Neural cell (in vitro differentiated cells): ENCODE measurements around the gene CD177. TPM values are rescaled to one million over a fixed set of nuclear protein-coding genes. Genes with fewer than 3 reads are reported as not detected.

Experiments used
- H2AFZ ChIP-seq: fragments of 200-600, 300-800 bp; sonication (generic), shearing (Covaris generic); 2 replicates; pipeline ENCODE4 v1.6.0; 2014; ENCODE audit warnings: low read depth, mild to moderate bottlenecking, antibody characterized with exemption, low read length, moderate library complexity
- H3F3A ChIP-seq: fragments of 200-600 bp; shearing (Covaris generic); 2 replicates; pipeline ENCODE4 v1.6.1; 2016; ENCODE audit warnings: mild to moderate bottlenecking, moderate library complexity, mixed read lengths, antibody characterized with exemption, low read length; ENCODE audit not compliant: insufficient read depth, poor library complexity, severe bottlenecking
- H3K27ac ChIP-seq: fragments of 200-600, 300-800 bp; sonication (generic), shearing (Covaris generic); 2 replicates; pipeline ENCODE4 v1.5.1; 2014; ENCODE audit warnings: mild to moderate bottlenecking, low read length, moderate library complexity
- H3K27me3 ChIP-seq: fragments of 300-800, 200-600 bp; sonication (generic), shearing (Covaris generic); 2 replicates; pipeline ENCODE4 v1.6.0; 2014; ENCODE audit warnings: mild to moderate bottlenecking, low read depth, low read length, moderate library complexity; ENCODE audit not compliant: insufficient read depth
- H3K36me3 ChIP-seq: fragments of 300-800, 200-600 bp; sonication (generic), shearing (Covaris generic); 2 replicates; pipeline ENCODE4 v1.5.1; 2014; ENCODE audit warnings: mild to moderate bottlenecking, antibody characterized with exemption, low read length, moderate library complexity; ENCODE audit not compliant: insufficient read depth
- H3K4me2 ChIP-seq: fragments of 300-800, 200-600 bp; sonication (generic), shearing (Covaris generic); 2 replicates; pipeline ENCODE4 v1.6.0; 2014; ENCODE audit warnings: mild to moderate bottlenecking, low read length
- H3K4me3 ChIP-seq: fragments of 300-800, 200-600 bp; sonication (generic), shearing (Covaris generic); 2 replicates; pipeline ENCODE4 v1.5.1; 2014; ENCODE audit warnings: mild to moderate bottlenecking, low read length, moderate library complexity
- H3K79me2 ChIP-seq: fragments of 200-600 bp; shearing (Covaris generic); replicated peaks from 2 replicates; pipeline ENCODE4 v1.6.0; 2014; ENCODE audit warnings: mild to moderate bottlenecking, low read length, moderate library complexity; ENCODE audit not compliant: insufficient read depth
- H3K9ac ChIP-seq: fragments of 300-800, 200-600 bp; sonication (generic), shearing (Covaris generic); 2 replicates; pipeline ENCODE4 v1.6.1; 2016; ENCODE audit warnings: mild to moderate bottlenecking, low read length, mixed read lengths
- H3K9me2 ChIP-seq: fragments of 200-600 bp; shearing (Covaris generic); 2 replicates; pipeline ENCODE4 v1.6.1; 2016; ENCODE audit warnings: mild to moderate bottlenecking, low read length, mixed read lengths; ENCODE audit not compliant: insufficient read depth
- H3K9me3 ChIP-seq: fragments of 200-600, 300-800 bp; sonication (generic), shearing (Covaris generic); 2 replicates; pipeline ENCODE4 v1.6.1; 2016; ENCODE audit warnings: mild to moderate bottlenecking, mixed run types, low read length, moderate library complexity, mixed read lengths
- H4K20me1 ChIP-seq: fragments of 200-600 bp; shearing (Covaris generic); 2 replicates; pipeline ENCODE4 v1.6.1; 2016; ENCODE audit warnings: mild to moderate bottlenecking, mixed run types; ENCODE audit not compliant: insufficient read depth
- CTCF ChIP-seq: fragments of 450-650 bp; IDR thresholded peaks from 2 replicates; pipeline ENCODE4 v1.5.1; 2014; ENCODE audit warnings: antibody characterized with exemption, mild to moderate bottlenecking, moderate library complexity; ENCODE audit not compliant: poor library complexity, severe bottlenecking
- EP300 ChIP-seq: fragments of 450-650 bp; conservative IDR thresholded peaks from 2 replicates; pipeline ENCODE4 v1.6.1; 2014; ENCODE audit warnings: antibody characterized with exemption, mild to moderate bottlenecking, moderate library complexity; ENCODE audit not compliant: poor library complexity, severe bottlenecking
- EZH2 ChIP-seq: fragments of 200-600, 300-800 bp; shearing (Covaris generic), sonication (generic); IDR thresholded peaks from 2 replicates; pipeline ENCODE4 v1.6.1; 2014; ENCODE audit warnings: antibody characterized with exemption, low read length, borderline replicate concordance, mild to moderate bottlenecking; ENCODE audit not compliant: insufficient read depth, poor library complexity, severe bottlenecking
- MXI1 ChIP-seq: fragments of 450-650 bp; conservative IDR thresholded peaks from 2 replicates; pipeline ENCODE4 v1.6.1; 2014; ENCODE audit warnings: antibody characterized with exemption, mild to moderate bottlenecking; ENCODE audit not compliant: poor library complexity, severe bottlenecking
- POLR2AphosphoS5 ChIP-seq: IDR thresholded peaks from 2 replicates; pipeline ENCODE4 v1.6.1; 2012
- RAD21 ChIP-seq: fragments of 450-650 bp; conservative IDR thresholded peaks from 2 replicates; pipeline ENCODE4 v1.6.1; 2014; ENCODE audit warnings: antibody characterized with exemption, mild to moderate bottlenecking, moderate library complexity
- REST ChIP-seq: IDR thresholded peaks from 2 replicates; pipeline ENCODE4 v1.6.1; 2012; ENCODE audit warnings: borderline replicate concordance
- SMC3 ChIP-seq: fragments of 450-650 bp; conservative IDR thresholded peaks from 2 replicates; pipeline ENCODE4 v1.6.1; 2014; ENCODE audit warnings: antibody characterized with exemption, mild to moderate bottlenecking, moderate library complexity; ENCODE audit not compliant: poor library complexity
- TAF1 ChIP-seq: IDR thresholded peaks from 2 replicates; pipeline ENCODE4 v1.6.1; 2012; ENCODE audit warnings: low read depth
- polyA plus RNA-seq: library from polyadenylated mRNA; depleted of rRNA; stranded (reverse); fragments of >200 nt; gene quantifications from 2 replicates; pipeline ENCODE4 v1.2.3, GENCODE V29; 2014

Gene CD177
- polyA plus RNA-seq, 1 donor from 2014 or later = not detected

- no peaks in the 10 kb centered on the region for H4K20me1 ChIP-seq
- H3K27ac ChIP-seq = no peak overlapping the region
- H2AFZ ChIP-seq = no peak overlapping the region
Measured at GRCh38 chr19:43408043-43408442, 54.6 kb downstream of the CD177 start.

GRCh38 chr19:43409415-43409814, 55.9 kb downstream of the CD177 start:
- Histone ChIP-seq H3K27ac (no peak overlapping the region), H3K27me3 (no peaks in the 10 kb centered on the region), H3K79me2 (no peaks in the 10 kb centered on the region), H3K36me3 (no peaks in the 10 kb centered on the region), H4K20me1 (no peaks in the 10 kb centered on the region), H3K9me3 (no peaks in the 10 kb centered on the region), H3K4me3 (no peak overlapping the region), H2AFZ (no peak overlapping the region), H3K9me2 (no peaks in the 10 kb centered on the region), H3K9ac (no peak overlapping the region), H3K4me2 (no peak overlapping the region), H3F3A (no peaks in the 10 kb centered on the region)
- TF ChIP-seq MXI1 = no peak
- no peak for TF ChIP-seq CTCF
- TF ChIP-seq POLR2AphosphoS5 = no peak
- no peak for TF ChIP-seq EZH2
- TF ChIP-seq SMC3 = no peak
- TF ChIP-seq RAD21 = no peak
- TF ChIP-seq EP300 = no peak

More at GRCh38 chr19:43408043-43408442, 54.6 kb downstream of the CD177 start:
- Histone ChIP-seq H3F3A (no peaks in the 10 kb centered on the region), H3K4me2 (no peak overlapping the region), H3K9me2 (no peaks in the 10 kb centered on the region), H3K27me3 (no peaks in the 10 kb centered on the region), H3K4me3 (no peak overlapping the region), H3K79me2 (no peaks in the 10 kb centered on the region), H3K9ac (no peak overlapping the region), H3K9me3 (no peaks in the 10 kb centered on the region), H3K36me3 (no peaks in the 10 kb centered on the region)
- no peak for TF ChIP-seq EP300
- TF ChIP-seq MXI1 = no peak
- TF ChIP-seq RAD21 = no peak
- TF ChIP-seq EZH2 = no peak
- no peak for TF ChIP-seq SMC3
- TF ChIP-seq CTCF = no peak
- TF ChIP-seq REST = no peak
- TF ChIP-seq TAF1 = no peak
- TF ChIP-seq POLR2AphosphoS5 = no peak
